Kidney epithelial cell (primary cell): ENCODE data around the gene APMAP. TPM values are rescaled to one million over a fixed set of nuclear protein-coding genes. Genes with fewer than 3 reads are reported as not detected.

Experiments
- DNase-seq: peaks from one replicate; pipeline ENCODE4 v3.0.0-alpha.2; 2010; ENCODE audit warnings: low read depth
- H3K27me3 ChIP-seq: 2 replicates; pipeline ENCODE4 v1.6.0; 2011; ENCODE audit warnings: low read length; ENCODE audit not compliant: control insufficient read depth, insufficient read depth
- H3K36me3 ChIP-seq: 2 replicates; pipeline ENCODE4 v1.5.1; 2011; ENCODE audit warnings: low read length; ENCODE audit not compliant: control insufficient read depth, insufficient read depth
- H3K4me3 ChIP-seq: 2 replicates; pipeline ENCODE4 v1.5.1; 2011; ENCODE audit warnings: low read depth, mild to moderate bottlenecking, control low read depth, low read length
- total RNA-seq: library from RNA; depleted of rRNA; stranded (reverse); fragments of >200 nt; gene quantifications from 2 replicates; pipeline ENCODE4 v1.2.3, GENCODE V29; 2015
- TF ChIP-seq, protein P1 (sequence below): IDR thresholded peaks from 2 replicates; pipeline ENCODE4 v1.5.1; 2011; ENCODE audit warnings: mild to moderate bottlenecking, moderate library complexity, low read length, control low read depth, inconsistent platforms; ENCODE audit not compliant: insufficient read depth, poor library complexity, severe bottlenecking

APMAP gene
- total RNA-seq, 1 donor from 2014 or later = 98.8 TPM

DNA sequence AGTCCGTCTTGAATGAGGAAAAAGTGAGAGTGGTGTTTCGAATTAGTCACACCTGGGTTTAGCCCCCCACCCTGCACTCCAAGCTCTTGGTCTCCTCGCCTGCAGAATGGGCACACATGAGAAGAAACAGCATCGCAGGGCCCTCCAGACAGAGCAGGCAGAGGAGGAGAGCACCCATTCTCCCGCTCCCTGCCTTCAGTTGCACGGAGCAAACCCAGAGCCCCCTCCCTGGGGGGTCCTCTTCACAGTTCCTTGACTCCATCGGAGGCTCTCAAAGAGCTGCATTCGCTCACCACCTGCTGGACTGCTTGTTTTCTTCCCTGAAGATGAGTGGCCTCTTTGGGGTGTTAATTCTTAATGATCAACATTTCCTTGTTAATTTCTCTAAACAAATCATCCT lies 38.4 kb downstream of the APMAP start:
- TF ChIP-seq, protein P1, sequence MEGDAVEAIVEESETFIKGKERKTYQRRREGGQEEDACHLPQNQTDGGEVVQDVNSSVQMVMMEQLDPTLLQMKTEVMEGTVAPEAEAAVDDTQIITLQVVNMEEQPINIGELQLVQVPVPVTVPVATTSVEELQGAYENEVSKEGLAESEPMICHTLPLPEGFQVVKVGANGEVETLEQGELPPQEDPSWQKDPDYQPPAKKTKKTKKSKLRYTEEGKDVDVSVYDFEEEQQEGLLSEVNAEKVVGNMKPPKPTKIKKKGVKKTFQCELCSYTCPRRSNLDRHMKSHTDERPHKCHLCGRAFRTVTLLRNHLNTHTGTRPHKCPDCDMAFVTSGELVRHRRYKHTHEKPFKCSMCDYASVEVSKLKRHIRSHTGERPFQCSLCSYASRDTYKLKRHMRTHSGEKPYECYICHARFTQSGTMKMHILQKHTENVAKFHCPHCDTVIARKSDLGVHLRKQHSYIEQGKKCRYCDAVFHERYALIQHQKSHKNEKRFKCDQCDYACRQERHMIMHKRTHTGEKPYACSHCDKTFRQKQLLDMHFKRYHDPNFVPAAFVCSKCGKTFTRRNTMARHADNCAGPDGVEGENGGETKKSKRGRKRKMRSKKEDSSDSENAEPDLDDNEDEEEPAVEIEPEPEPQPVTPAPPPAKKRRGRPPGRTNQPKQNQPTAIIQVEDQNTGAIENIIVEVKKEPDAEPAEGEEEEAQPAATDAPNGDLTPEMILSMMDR = no peak
- H3K36me3 ChIP-seq = no peaks in the 10 kb centered on the region
- no peak overlapping the region for H3K4me3 ChIP-seq
- DNase-seq = no peak
- H3K27me3 ChIP-seq = no peaks in the 10 kb centered on the region

DNA sequence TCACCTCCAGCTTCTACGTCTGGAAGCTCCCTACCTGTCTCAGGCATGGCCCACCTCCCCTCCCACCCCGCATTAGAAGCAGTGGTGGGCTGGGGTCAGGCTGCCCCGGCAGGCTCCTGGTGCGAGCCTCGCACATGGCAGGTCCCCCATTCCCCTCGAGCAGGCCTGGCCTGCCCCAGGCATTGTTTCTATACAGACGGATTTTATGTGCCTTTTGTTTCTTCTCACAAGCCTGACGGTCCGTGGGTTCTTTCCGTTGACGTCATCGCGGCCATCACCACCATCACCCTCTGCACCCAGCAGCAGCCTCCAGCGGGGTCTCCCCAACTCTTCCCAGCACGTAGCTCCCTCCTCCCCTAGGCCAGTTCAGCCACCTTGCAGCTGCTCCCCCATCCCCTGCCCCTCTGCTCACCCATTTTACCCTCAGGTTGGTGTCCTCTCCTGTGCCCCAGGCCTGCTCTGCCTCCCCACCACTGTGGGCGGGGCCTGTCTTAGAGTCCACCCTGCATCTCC lies 38.9 kb downstream of the APMAP start:
- H3K27me3 ChIP-seq = no peaks in the 10 kb centered on the region
- no peak for DNase-seq
- no peaks in the 10 kb centered on the region for H3K36me3 ChIP-seq
- TF ChIP-seq, protein P1 = no peak
- H3K4me3 ChIP-seq = no peak overlapping the region

DNA sequence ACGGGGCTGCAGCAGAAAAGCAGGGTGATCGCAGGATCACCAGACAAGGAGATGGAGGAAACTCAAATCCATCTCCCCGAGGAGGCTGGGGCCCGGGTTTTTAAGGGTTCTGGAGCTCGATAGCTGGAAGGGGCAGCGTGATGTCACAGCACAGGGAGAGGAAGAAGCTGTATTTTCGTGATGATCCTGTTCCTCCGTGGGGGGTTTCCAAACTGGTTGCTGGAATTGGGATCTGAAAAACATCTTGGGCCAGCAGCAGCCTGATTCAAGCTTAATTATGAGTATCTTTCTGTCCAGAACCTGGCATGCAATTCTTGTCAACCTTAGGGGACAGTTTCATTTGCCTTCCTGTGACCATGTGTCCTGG lies 39.4 kb downstream of the APMAP start:
- Histone ChIP-seq H3K4me3 (no peak overlapping the region), H3K27me3 (no peaks in the 10 kb centered on the region), H3K36me3 (no peaks in the 10 kb centered on the region)
- no peak for DNase-seq
- TF ChIP-seq, protein P1 = no peak

DNA sequence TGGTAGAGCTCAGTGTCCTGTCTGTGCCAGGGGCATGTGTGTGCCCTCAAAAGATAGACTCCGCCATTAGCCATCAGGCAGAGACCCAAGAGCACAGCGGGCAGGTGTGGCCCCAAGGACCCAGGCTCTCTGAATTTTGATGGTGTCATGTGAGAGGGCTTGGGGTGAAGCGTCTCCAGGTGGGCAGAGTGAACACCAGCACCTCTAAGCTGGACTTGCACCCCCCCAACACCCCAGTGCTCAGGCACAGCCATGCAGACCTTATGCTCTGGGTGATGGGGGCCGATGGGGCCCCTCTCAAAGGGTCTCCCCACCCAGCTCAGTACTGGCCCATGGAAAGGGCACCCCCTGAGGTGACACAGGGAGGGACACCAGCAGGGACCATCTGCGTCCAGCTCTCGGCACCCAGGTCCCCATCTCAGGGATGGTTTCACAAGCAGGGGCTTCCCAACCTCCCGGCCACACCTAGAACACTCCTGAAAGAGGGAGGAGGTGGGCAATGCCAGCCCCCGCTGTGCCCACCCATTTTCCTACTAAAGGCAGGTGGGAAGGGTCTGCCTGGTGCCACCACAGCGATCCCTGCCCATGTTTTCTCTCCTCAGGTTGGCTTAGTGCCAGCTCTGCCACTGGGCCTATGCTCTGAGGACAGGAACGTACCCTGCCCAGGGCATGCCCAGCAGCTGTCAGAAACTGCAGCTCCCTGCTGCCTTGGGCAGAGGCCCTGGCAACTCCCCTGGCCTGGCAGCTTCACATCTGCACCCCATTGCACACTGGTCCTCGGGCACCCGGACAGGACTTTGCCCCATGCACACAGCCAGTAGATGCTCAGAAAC lies 40.0 kb downstream of the APMAP start:
- Histone ChIP-seq H3K27me3 (no peaks in the 10 kb centered on the region), H3K4me3 (no peak overlapping the region), H3K36me3 (no peaks in the 10 kb centered on the region)
- no peak for DNase-seq
- TF ChIP-seq, protein P1 = no peak

DNA sequence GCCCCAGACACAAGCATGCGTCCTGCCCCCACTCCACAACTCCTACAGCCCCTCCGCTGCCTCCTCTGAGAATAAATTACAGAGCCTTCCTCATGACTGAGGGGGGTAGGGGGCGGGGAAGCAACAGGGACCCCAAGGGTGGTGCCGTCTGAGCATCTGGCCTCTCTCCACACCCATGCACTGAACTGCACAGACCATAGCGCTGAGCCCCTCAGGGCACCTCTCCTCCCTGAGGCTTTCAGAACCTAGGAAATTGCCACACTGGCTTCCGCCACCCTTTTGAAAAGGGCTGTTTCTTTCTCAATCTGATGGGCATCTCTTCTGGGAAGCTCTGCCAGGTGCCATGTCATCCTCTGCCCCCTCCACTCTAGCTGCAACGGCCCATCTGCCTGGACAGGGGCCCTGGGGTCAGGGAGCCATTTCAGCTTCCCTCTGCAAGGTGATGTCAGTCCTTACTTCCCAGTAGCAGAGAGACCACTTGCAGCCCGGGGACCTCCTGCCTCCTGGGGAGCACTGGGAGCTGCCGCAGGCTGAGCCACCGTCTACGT lies 40.9 kb downstream of the APMAP start:
- TF ChIP-seq, protein P1 = no peak

More for the DNA sequence above, 40.9 kb downstream of the APMAP start:
- Histone ChIP-seq H3K27me3 (no peaks in the 10 kb centered on the region), H3K36me3 (no peaks in the 10 kb centered on the region), H3K4me3 (no peak overlapping the region)
- no peak for DNase-seq
